Right hindlimb (tissue), 1 donor: ENCODE data around the gene GALNT9.

Experiments
- DNase-seq: peaks from one replicate; pipeline ENCODE4 v3.0.0-alpha.2; 2018

Gene GALNT9

DNA sequence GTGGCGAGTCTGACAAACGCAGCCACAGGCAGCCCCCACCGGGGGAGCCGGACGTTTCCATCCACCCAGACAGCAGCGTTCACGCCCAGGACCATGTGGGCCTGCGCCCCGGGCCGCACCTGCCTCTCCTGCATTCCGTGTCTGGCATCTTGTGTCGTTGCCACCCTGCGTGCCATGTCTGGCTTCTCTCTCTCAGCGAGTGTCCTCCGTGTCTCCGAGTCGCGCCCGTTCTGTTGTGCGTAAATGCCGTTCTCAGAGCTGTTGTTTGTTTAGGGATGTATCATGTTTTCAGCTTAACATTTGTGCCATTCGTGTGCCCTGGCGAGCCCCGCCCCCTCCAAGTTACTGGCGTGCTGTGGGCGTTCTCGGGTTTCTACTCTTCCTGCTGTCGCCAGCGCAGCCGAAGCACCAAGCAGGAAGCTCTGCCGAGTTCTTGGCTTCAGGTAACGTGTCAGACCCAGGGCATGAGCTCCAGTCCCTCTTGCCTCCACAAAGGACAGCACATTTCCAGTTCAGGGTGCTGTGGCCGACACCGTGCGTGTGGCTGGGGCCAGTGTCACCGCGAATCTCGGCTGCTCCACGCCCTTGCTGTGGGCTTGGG lies 150.5 kb downstream of the GALNT9 start:
- DNase-seq, result no peak

DNA sequence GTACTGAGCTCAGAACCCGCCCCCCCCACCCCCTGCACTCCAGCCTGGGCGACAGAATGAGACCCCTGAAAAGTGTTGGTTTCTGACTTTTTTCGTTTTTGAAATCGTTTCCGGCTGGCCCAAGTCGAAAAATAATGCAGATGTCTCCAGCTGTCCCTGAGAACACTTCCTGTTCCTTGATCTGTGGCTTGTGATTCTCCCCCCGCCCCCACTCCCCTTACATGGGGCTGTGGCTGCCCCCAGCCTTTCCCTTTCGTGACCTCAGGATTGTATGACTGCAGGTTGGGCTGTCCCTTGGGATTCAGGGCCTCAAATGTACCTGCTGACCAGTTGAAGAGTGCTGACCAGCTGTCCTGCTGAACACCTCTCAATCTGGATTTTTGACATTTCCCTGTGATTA lies 151.1 kb downstream of the GALNT9 start:
- DNase-seq, result no peak

DNA sequence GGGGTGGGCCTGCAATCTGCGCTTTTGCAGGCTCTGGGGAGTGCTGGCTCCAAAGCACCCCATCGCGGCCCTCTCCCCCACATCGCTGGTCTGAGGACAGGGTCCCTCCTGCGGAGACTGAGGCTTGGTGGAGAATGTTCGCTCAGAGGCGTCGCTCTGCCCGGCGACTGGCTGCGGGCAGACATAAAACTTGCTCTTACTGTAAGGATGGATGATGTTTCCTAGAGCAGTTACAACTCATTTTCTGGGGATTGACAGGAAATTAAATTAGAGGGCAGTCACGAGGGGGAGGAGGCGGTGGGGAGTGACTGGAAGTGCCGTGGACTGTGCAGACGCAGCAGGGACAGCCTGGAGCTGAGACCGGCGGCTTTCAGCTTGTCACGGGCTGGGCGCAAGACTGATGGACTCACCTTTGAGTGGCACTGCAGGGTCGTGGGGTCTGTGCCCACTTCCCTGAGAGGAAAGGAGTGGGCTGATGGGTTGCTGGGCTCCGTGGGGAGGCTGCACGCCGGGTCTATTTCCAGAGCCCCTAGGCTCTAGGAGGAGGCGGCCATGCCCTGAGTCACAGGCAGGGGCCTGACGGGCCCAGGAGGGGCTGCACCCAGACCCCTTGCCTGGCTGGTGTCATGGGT lies 152.4 kb downstream of the GALNT9 start:
- DNase-seq, result no peak

GRCh38 chr12:132176385-132176919 lies 152.9 kb downstream of the GALNT9 start:
- no peak for DNase-seq

DNA sequence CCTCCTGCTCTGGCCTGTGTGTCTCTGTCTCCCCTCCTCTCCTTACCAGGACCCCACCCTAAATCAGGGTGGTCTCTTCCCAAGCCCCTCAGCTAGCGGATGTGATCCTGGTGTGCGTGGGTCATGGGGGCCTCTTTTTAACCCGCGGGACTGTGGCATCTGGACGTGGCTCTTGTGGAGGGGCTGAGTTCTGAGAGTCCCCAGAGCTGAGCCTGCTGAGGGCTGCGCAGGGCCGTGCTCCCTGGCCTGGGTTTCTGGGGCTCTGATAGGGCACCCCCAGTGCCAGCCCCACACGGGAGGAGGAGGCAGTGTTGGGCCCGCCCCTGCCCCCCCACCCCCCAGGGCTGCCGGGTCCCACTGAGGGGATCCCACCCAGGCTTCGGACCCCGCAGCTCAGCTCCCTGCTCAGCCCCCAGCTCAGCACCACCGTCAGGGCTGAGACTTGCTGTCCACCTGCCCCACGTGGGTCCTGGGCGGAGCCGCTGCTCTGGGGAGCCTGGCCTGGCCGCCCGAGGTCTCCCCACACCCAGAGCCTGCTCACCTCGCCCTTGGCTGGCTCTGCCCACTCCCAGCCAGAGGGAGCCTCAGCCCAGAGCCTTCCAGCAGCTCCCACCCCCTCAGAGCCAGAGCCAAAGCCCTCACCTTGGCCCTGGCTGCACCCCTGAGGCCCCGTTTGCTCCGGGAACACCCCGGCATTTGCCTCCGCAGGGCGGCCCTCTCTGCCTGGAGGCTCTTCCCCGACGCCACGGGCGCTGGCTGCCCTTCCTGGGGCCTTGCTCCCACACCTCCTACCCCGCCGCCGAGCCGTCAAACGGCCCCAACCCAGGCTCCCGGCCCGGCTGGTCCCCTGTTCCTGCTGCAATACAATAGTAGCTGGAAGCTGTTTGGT lies 153.6 kb downstream of the GALNT9 start:
- DNase-seq, result no peak

- DNase-seq, result no peak
Observed at GRCh38 chr12:132174839-132175490, 154.4 kb downstream of the GALNT9 start.

DNA sequence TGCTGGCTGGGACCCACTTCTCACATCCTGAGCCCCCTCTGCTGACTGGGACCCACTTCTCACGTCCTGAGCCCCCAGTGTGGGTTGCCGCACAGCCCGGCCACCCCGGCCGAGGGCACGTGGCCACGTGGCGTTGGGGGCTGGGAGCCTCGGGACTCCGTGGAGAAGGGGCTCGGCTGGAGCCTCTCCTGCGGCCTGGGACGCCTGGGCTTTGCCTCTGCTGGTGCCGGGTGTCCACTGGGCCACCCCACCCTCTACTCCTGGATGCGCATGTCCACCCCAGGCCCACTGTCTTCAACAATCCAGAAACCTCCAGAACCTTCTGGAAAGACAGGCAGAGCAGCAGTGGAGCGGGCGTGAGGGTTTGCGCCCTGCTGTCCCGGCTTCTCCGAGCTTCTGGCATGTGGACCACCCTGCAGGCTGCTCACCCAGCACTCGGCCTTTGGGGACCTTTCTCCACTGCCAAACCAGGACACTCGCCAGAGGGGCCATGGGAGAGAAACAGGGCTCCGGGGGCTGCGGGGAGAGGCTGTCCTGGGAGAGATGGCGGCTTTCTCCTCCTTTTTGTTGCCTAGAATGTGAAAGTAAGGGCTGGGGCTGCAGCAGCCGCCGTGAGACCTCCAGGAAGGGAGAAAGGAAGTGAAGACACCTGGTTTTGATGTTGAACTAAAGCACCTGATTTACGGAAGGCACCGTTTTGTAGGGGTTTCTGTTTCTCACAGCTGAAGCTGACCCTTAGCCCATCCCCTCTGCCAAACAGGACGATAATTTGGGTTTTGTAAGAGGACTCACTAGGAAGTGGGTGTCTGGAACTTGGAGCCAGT lies 155.2 kb downstream of the GALNT9 start:
- DNase-seq, result no peak

- no peak for DNase-seq
Observed at GRCh38 chr12:132173135-132174014, 156.0 kb downstream of the GALNT9 start.

DNA sequence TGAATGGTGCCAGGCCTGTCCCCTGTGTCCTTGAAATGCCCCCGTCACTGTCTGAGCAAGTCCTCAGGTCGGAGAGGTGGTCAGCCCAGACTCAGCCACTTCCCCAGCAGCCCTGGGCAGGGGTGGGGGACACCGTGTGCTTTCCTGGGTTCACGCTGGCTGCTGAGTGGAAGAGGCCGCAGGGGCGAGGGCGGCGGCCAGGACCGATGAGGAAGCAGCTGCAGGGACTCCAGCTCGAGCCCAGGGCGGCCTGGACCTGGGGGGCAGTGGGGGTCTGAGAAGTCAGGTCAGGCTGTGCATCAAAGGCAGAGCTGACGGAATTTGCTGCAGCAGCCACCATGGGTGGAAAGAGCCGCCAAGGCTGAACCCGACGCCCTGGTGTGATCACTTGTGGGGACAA lies 156.8 kb downstream of the GALNT9 start:
- DNase-seq, result no peak

- DNase-seq, result no peak
Observed at GRCh38 chr12:132171968-132172521, 157.3 kb downstream of the GALNT9 start.

DNA sequence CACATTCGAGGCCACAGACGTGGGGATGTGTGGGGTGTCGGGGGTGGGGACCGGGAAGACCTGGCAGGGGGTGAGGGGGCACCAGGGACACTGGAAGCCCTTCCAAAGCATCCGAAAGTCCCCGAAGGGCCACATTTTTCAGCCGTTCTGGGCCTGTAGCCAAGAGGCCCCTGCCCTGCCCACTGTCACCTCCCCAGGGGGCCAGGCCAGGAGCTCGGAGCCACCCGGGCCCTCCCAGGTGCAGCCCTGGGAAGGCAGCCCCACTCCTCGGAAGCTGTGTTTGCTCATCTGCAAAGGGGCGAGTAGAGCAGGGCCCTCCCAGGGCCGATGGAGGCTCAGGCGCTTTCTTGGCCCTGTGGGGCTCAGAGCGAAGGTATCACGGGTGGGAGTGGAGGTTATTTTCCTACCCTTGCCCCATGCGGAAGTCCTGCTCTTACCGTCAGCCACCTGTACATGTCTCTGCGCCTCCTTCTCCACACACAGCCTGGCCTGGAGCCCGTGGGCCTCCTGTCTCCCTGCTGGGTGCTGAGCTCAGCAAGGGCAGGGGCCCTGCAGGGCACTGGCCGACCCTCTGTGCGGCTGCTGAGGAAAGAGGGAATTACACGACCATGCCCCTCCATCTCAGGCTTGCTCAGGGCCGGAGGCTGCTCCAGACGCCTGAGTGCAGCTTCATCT lies 158.0 kb downstream of the GALNT9 start:
- DNase-seq, result no peak

GRCh38 chr12:132170637-132171292 lies 158.6 kb downstream of the GALNT9 start:
- DNase-seq, result no peak

GRCh38 chr12:132170094-132170636 lies 159.2 kb downstream of the GALNT9 start:
- DNase-seq, result no peak

GRCh38 chr12:132169376-132169775 lies 160.0 kb downstream of the GALNT9 start:
- no peak for DNase-seq

GRCh38 chr12:132168311-132169031 lies 160.9 kb downstream of the GALNT9 start:
- DNase-seq, result no peak

DNA sequence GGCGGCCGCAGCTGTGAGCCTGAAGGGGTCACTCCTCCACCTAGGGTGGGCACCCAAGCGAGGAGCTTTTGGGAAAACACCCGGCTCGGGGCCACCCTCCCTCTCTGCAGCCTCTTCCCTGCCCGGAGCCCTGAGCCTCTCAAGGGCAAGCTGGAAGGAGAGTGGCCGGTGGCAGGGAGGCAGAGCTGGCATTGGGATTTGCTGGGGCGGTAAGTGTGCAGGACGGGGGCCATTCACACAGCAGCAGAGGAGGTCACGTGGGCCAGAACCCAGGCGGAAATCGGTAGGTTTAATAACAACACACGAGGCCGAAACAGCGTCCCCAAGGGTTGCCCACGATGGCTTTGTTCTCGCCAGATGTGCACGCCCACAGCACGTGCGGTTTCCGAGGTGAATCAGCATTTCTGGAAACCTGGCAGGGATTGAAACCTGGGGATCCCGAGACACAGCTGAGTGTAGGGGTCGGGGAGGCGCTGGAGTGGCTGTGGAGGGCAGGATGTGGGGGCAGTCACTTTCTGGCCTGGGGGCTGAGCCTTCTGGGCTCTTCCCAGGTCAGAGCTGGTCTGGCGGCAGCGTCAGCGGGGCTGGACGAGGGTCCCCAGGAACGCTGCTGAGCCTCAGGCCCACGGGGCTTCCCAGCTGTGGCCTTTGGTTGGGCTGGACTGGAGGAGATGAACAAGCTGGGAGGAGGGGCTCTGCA lies 161.6 kb downstream of the GALNT9 start:
- no peak for DNase-seq

DNA sequence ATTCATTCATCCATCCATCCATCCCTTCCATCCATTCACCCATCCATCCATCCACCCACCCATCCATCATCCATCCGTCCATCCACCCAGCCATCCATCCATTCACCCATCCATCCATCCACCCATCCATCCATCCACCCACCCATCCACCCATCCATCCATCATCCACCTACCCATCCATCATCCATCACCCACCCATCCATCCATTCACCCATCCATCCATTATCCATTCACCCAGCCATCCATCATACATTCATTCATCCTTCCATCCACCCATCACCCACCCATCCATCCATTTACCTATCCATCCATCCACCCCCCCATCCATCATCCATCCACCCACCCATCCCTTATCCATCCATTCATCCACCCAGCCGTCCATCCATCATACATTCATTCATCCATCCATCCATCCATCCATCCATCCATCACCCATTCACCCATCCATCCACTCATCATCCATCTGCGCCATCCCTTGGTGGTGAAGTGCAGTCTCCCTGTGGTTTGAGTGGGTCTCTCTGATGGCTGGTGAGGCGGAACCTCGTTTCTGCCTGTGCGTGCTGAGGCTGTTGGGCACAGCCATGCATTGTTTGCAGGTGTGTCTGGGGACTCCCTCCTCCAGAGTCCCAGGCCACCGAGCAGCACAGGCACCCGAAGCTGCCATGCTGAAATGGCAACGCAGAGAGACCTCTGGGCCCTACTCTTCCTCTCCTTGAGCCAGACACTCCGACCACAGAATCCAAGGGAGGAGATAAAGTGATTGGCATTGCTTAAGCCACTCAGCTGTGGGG lies 162.4 kb downstream of the GALNT9 start:
- no peak for DNase-seq
